Keratinocyte (primary cell): ENCODE measurements around the gene ANO3. TPM values are rescaled to one million over a fixed set of nuclear protein-coding genes. Genes with fewer than 3 reads are reported as not detected.

ENCODE experiments used
- DNase-seq: peaks from one replicate; pipeline ENCODE4 v3.0.0-alpha.2; 2011; ENCODE audit warnings: low read depth, missing footprints, low spot score
- FAIRE-seq: peaks from 2 replicates; lab custom pipeline; 2011; peaks lifted over from hg19 to GRCh38; lab: Jason Lieb, UNC
- H2AFZ ChIP-seq: 2 replicates; pipeline ENCODE4 v1.6.0; 2012; ENCODE audit warnings: low read length, control low read depth, inconsistent platforms; ENCODE audit not compliant: control insufficient read depth
- H3K27ac ChIP-seq: 2 replicates; pipeline ENCODE4 v1.5.1; 2011; ENCODE audit warnings: low read length; ENCODE audit not compliant: control insufficient read depth, insufficient read depth
- H3K27me3 ChIP-seq: 3 replicates; pipeline ENCODE4 v1.6.0; 2011; ENCODE audit warnings: low read length; ENCODE audit not compliant: control insufficient read depth, insufficient read depth; ENCODE audit errors: extremely low read depth
- H3K36me3 ChIP-seq, 2 experiments: 2 replicates in 1 of 2; 3 replicates in 1 of 2; pipeline ENCODE4 v1.5.1; 2011; ENCODE audit warnings: low read length in 2 of 2, mild to moderate bottlenecking in 1 of 2; ENCODE audit not compliant: control insufficient read depth in 2 of 2, insufficient read depth in 2 of 2; ENCODE audit errors: extremely low read depth in 1 of 2
- H3K4me1 ChIP-seq: 3 replicates; pipeline ENCODE4 v1.5.1; 2011; ENCODE audit warnings: low read length; ENCODE audit not compliant: control insufficient read depth, insufficient read depth; ENCODE audit errors: extremely low read depth
- H3K4me2 ChIP-seq: 3 replicates; pipeline ENCODE4 v1.6.0; 2011; ENCODE audit warnings: low read depth, low read length; ENCODE audit not compliant: control insufficient read depth, insufficient read depth; ENCODE audit errors: extremely low read depth
- H3K4me3 ChIP-seq, 3 experiments: fragments of 200-600 bp in 1 of 3; sonication (generic) in 1 of 3; 2 replicates in 2 of 3; 3 replicates in 1 of 3; pipeline ENCODE4 v1.5.1; 2011 to 2016; ENCODE audit warnings: low read length in 3 of 3, mild to moderate bottlenecking in 3 of 3, control low read depth in 2 of 3, inconsistent platforms in 1 of 3, low read depth in 1 of 3, mixed read lengths in 1 of 3, mixed run types in 1 of 3, moderate library complexity in 1 of 3; ENCODE audit not compliant: control insufficient read depth in 2 of 3, insufficient read depth in 2 of 3; ENCODE audit errors: extremely low read depth in 1 of 3
- H3K79me2 ChIP-seq: 2 replicates; pipeline ENCODE4 v1.6.0; 2012; ENCODE audit warnings: low read length; ENCODE audit not compliant: control insufficient read depth, insufficient read depth
- H3K9ac ChIP-seq: 3 replicates; pipeline ENCODE4 v1.6.0; 2011; ENCODE audit warnings: low read length; ENCODE audit not compliant: control insufficient read depth, insufficient read depth; ENCODE audit errors: extremely low read depth
- H3K9me1 ChIP-seq: 3 replicates; pipeline ENCODE4 v1.6.0; 2011; ENCODE audit warnings: low read length; ENCODE audit not compliant: control insufficient read depth, insufficient read depth; ENCODE audit errors: extremely low read depth
- H3K9me3 ChIP-seq: 2 replicates; pipeline ENCODE4 v1.5.1; 2012; ENCODE audit warnings: low read depth, low read length; ENCODE audit not compliant: control insufficient read depth
- H4K20me1 ChIP-seq: 3 replicates; pipeline ENCODE4 v1.6.0; 2011; ENCODE audit warnings: low read length; ENCODE audit not compliant: control insufficient read depth, insufficient read depth; ENCODE audit errors: extremely low read depth
- CTCF ChIP-seq, 3 experiments: IDR thresholded peaks in 1 of 3; conservative IDR thresholded peaks in 1 of 3; optimal IDR thresholded peaks in 1 of 3; 2 replicates in 2 of 3; 3 replicates in 1 of 3; pipeline versions ENCODE3 to v1.5.1; 2011; ENCODE audit warnings: low read length in 3 of 3, mild to moderate bottlenecking in 3 of 3, moderate library complexity in 2 of 3, control low read depth in 1 of 3, inconsistent platforms in 1 of 3; ENCODE audit not compliant: insufficient read depth in 2 of 3; ENCODE audit errors: extremely low read depth in 1 of 3
- EZH2 ChIP-seq: IDR thresholded peaks from one replicate; pipeline ENCODE4 v1.6.1; 2012; ENCODE audit warnings: inconsistent platforms, mild to moderate bottlenecking, low read length, moderate library complexity
- dilution Hi-C: fragments of 300-500 bp; cut with MboI; formaldehyde crosslinking; loops from one replicate; pipeline ENCODE4 v1.7.0; 2020; ENCODE audit warnings: low sequenced_read_pairs; ENCODE audit not compliant: extremely low pct_ligation_motif_present
- polyA plus RNA-seq, 5 experiments: library from polyadenylated mRNA; depleted of rRNA in 3 of 5; stranded (reverse) in 3 of 5; stranded (forward) in 1 of 5; unstranded in 1 of 5; fragments of >200 nt; gene quantifications; 1 replicate in 1 of 5; 2 replicates in 3 of 5; 3 replicates in 1 of 5; pipeline versions ENCODE4 v1.2.1 to v1.2.3, GENCODE V29; 2011 to 2012; ENCODE audit warnings: missing spikeins in 2 of 5, low read depth in 1 of 5, low replicate concordance in 1 of 5

The ANO3 gene
- polyA plus RNA-seq, 1 donor (not counting 4 experiments of a cell fraction or from before 2014, with no cell fraction given) = 0.01 TPM

GRCh38 chr11:26599876-26600434 is 268.0 kb downstream of the ANO3 start:
- no peaks in the 10 kb centered on the region for H3K9me1 ChIP-seq
- TF ChIP-seq CTCF (optimal IDR thresholded peaks at IDR 0.05 in 1 of 3, IDR thresholded peaks at IDR 0.05 in 1 of 3, conservative IDR thresholded peaks at IDR 0.05 in 1 of 3; ENCODE audit: extremely low read depth in 1 of 3, insufficient read depth in 2 of 3, low read length in 3 of 3) (no peak), EZH2 (no peak)
- DNase-seq (no peak), FAIRE-seq (no peak)
- H3K79me2 ChIP-seq = no peaks in the 10 kb centered on the region
- H3K4me3 ChIP-seq = no peak overlapping the region
- H3K9me3 ChIP-seq = no peaks in the 10 kb centered on the region
- no peak overlapping the region for H3K27ac ChIP-seq
- H2AFZ ChIP-seq = no peak overlapping the region
- H3K4me2 ChIP-seq = no peak overlapping the region
- no peaks in the 10 kb centered on the region for H4K20me1 ChIP-seq
- H3K9ac ChIP-seq = no peak overlapping the region
- dilution Hi-C loops = no loop called here
- no peaks in the 10 kb centered on the region for H3K27me3 ChIP-seq
- no peaks in the 10 kb centered on the region for H3K36me3 ChIP-seq
- H3K4me1 ChIP-seq = no peaks in the 10 kb centered on the region

GRCh38 chr11:26607725-26608506 is 276.0 kb downstream of the ANO3 start:
- Histone ChIP-seq H3K27ac (no peak overlapping the region), H3K4me2 (no peak overlapping the region), H3K9ac (no peak overlapping the region), H3K4me1 (no peaks in the 10 kb centered on the region), H3K27me3 (no peaks in the 10 kb centered on the region), H4K20me1 (no peaks in the 10 kb centered on the region), H3K36me3 (no peaks in the 10 kb centered on the region), H3K9me3 (no peaks in the 10 kb centered on the region), H3K4me3 (no peak overlapping the region), H3K79me2 (no peaks in the 10 kb centered on the region), H3K9me1 (no peaks in the 10 kb centered on the region), H2AFZ (no peak overlapping the region)
- dilution Hi-C loops = no loop called here
- no peak for FAIRE-seq
- TF ChIP-seq EZH2 (no peak), CTCF (optimal IDR thresholded peaks at IDR 0.05 in 1 of 3, IDR thresholded peaks at IDR 0.05 in 1 of 3, conservative IDR thresholded peaks at IDR 0.05 in 1 of 3; ENCODE audit: extremely low read depth in 1 of 3, insufficient read depth in 2 of 3, low read length in 3 of 3) (no peak)
- DNase-seq = no peak
